ENCODE results near the gene MACC1.
A peak's percentile ranks its signal among the peaks of the same experiment; 100 is the strongest.

The MACC1 gene, protein sequence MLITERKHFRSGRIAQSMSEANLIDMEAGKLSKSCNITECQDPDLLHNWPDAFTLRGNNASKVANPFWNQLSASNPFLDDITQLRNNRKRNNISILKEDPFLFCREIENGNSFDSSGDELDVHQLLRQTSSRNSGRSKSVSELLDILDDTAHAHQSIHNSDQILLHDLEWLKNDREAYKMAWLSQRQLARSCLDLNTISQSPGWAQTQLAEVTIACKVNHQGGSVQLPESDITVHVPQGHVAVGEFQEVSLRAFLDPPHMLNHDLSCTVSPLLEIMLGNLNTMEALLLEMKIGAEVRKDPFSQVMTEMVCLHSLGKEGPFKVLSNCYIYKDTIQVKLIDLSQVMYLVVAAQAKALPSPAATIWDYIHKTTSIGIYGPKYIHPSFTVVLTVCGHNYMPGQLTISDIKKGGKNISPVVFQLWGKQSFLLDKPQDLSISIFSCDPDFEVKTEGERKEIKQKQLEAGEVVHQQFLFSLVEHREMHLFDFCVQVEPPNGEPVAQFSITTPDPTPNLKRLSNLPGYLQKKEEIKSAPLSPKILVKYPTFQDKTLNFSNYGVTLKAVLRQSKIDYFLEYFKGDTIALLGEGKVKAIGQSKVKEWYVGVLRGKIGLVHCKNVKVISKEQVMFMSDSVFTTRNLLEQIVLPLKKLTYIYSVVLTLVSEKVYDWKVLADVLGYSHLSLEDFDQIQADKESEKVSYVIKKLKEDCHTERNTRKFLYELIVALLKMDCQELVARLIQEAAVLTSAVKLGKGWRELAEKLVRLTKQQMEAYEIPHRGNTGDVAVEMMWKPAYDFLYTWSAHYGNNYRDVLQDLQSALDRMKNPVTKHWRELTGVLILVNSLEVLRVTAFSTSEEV

GRCh38 chr7:20217193-20217948, at the start of gene MACC1:
Gene MACC1, minus strand, starts transcription at chr7:20217384. Its CDS starts 55,522 bp downstream, at chr7:20161862.
- peak; percentile 93 for DNase-seq

DNA sequence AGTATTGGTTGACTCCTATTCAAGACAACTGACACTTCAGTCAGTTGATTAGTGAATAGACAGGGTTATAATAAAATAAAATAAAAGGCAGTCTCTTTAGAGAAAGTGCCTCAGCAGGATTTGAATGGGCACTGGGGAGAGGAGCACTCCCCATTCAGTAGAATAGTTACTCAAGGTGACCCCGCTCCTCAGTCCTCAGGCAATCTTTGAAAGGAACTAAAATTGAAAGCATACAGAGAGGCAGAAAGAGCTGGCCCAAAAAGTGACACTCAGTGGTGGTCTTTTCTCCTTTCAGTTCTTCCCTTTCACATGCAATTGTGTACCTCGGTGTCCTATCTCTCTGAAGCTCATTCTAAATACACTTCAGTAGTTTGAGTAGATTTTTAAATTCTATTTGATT, 47.4 kb upstream of the MACC1 start:
- DNase-seq: no peak

GRCh38 chr7:20260223-20260622, 43.0 kb upstream of the MACC1 start:
- DNase-seq: no peak

- no peak for DNase-seq
These were observed 40.0 kb upstream of the MACC1 start for GRCh38 chr7:20257212-20257611.

GRCh38 chr7:20249920-20250319, 32.7 kb upstream of the MACC1 start:
- no peak for DNase-seq

DNA sequence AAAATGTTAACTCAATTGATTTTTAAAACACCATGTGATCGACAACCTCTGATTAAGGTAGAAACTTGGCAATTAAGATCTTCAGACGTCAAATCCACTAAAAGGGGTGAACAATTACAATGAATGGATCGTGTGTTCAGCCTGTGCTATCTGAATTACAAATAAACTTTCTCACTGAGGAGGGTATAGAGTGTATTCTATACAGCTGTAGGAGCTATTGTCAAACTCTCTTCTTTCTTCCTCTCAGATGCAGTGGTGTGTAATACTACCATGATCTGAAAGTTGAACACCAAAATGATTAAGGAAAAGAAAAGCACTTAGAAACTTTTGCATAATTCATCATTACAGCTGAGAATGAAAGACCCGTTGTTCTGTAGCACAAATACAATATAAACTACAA, 32.2 kb upstream of the MACC1 start:
- DNase-seq: no peak

DNA sequence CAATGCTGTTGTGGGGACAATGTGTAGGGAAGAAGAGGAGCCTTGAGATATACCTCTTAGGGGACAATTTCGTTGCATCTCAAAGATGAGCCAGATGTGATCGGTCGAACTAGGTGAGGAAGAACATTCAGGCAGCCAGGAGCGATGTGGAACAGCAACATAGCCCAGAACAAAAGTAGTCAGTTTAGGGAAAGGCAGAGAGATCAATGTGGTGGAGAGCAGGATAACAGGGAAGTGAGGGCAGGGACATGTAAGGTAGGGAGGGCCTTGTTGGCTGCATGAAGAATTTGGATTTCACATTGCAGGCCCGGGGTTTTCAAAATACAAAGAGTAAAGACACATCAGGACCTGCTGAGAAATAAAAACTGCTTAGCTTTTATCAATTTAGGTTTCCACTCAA, 29.1 kb upstream of the MACC1 start:
- DNase-seq: no peak

DNA sequence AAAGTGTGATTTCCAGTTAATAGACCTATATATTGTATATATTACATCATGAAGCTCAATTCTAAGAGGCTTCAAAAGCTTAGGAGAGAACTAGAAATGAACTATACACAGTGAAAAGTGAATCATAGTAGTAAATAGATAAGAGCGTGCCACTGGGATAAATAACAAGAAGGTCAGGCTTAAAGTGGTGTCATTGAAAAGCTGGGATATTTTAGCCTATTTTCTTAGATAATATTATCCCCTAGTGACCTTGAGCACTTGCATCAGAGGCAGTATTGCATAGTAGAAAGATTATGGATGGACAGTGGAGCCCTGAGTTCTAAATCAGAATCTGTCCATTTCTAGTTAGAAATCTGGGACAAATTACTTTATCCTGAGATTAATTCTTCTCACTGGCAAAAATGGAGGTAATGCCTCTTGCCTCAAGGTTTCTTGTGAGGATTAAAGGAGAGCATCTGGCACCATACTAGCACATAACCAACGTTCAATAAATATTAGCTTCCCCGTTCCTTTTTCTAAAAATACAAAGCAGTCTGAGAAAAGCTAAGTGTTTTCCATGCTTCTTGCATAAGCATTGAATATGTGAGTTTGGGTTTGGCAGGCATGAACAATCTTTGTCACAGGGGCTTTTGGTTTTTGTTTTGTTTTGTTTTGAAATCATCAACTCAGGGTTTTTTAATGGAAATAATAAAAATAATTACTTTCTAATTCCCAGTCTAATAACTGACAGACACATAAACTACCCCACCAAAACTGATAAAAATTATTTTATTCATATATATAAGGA, 27.3 kb upstream of the MACC1 start:
- no peak for DNase-seq

- no peak for DNase-seq
These were observed 24.7 kb upstream of the MACC1 start for GRCh38 chr7:20241911-20242261.

- no peak for DNase-seq
These were observed 24.2 kb upstream of the MACC1 start for GRCh38 chr7:20241194-20241910.

DNA sequence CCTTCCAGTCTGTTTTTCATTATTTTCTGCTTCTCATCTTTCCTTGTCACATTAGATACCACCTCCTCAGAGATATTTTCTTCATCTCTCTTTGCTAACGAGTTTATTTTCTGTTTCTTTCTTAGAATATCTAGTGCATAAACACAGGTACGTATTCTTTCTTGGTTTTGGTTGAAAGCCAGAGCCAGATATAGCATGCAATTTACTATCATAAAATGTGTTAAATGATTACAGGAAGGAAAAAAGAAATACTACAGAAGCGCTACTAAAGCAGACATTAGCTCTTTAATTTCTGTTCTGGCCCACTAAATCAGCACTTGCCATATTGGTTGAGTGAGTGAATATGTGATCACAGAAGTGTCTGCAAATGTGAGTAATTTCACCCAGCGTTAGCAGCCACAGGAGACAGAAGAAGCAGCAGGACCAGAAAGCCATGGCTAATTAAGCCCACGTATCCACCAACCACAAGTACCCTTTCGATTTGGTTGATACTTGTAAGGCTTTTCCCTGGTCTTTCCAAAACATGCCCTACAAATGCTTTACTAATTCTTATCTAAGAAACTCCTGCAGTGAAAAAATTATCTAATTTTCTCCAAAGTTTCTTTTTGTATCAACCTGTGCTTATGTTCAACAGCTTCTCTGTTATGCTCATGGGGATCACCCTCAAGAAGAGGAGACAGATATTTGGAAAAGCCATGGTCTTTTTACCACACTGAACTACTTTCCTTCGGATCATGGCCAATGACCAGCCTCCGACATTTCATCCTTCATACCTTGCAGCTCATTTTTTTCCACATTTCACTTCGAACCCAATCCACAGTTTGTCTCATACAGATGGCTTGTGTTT, 23.1 kb upstream of the MACC1 start:
- no peak for DNase-seq

- peak; percentile 60 for DNase-seq
These were observed 21.7 kb upstream of the MACC1 start for GRCh38 chr7:20238754-20239324.

DNA sequence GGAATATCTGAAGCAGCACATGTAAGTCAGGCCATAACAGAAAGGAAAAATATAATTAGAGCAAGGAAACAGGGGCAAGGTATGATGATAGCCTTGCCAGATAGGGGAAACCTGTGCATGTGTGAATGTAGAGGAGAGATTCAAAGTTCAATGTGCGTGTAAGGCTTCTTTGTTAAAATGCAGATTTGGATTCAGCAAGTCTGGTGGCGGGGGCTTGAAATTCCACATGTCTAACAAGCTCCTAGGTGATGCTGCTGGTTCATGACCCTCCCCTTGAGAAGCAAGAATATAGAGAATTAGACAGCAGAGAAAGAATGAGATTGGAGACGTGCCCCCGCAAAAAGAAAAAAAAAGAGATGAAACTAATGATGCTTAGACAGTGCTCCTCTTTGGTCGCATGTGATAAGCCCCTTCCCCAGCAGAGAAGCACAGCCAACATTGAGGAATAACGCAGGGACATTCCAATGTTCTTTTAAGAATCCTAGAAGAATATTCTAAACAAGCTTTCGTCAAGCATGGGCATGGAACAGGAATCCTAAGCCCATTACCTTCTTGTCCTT, 21.1 kb upstream of the MACC1 start:
- no peak for DNase-seq

DNA sequence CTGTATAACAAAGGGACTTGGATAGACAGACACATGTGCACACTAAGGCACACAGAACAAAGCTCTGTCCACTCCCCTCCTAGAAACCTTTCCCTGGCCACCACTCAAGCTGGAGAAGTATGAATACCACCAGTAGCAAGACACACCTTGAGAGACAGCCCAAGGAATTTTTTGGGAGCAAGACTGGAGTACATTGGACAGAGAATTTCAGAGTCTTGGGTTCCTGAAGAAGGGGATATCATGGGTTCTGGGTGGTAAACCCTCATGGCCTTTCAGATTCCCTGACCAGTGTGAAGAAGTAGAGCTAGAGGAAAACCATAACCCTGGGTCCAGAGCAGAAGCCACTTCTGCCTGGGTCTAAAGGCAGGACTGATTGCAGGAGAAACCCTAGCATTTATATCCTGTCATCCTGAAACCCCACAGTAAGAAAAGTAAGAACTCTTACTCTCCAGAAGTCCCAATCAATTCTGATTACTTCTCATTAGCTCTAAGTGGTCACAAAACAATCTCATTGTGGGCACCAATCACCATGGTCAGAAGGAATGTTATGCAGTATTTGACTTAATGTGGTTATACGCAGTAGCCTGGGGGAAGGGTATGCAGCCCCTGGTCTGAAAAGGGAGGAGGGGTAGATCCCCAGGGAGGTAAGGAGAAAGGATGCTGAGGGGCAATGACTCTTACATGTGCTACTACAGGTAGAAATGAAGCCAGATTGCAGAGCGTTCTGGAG, 20.4 kb upstream of the MACC1 start:
- no peak for DNase-seq

DNA sequence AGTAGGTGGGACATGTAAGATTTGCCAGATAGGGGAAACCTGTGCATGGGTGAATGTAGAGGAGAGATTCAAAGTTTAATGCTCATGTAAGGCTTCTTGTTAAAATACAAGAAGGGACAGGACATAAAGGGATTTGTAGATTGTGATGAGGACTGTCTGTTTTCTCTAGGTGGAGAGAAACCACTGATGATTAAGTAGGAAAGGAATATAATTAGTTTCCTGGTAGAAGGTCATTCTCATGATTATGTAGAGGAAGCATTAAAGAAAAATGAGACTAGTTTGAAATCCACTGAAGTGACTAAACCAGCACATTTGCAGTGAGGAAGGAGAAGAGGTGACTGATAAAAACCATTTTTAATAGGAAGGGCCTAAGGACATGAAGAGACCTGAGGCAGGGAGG, 19.6 kb upstream of the MACC1 start:
- no peak for DNase-seq

- DNase-seq: no peak
These were observed 18.9 kb upstream of the MACC1 start for GRCh38 chr7:20236043-20236442.

GRCh38 chr7:20235288-20235687, 18.1 kb upstream of the MACC1 start:
- DNase-seq: no peak

- no peak for DNase-seq
These were observed 16.2 kb upstream of the MACC1 start for GRCh38 chr7:20233362-20233761.

DNA sequence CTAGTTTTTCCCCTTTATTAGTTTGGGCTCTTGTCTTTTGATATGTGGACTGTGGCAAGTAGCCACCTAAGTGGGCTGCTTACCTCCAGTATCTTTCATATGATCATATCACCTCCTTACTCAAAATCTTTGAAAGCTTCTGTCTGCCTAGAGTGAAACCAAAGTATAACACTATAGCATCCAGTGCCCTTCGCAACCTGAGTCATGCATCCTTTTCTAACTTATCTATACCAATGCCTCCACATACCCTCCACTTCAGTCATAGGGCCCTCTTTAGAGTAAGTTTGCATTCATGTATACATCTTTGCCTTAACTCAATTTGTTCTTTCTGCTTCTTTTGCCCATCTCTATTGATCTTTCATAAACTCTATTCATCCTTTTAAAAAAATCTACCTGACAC, 15.7 kb upstream of the MACC1 start:
- DNase-seq: no peak

Measured in hematopoietic multipotent progenitor cell treated with erythropoietin and hydrocortisone succinate and interleukin-3 and kit ligand, for 8 days (in vitro differentiated cells).